SK-N-SH treated with all-trans-retinoic acid at 6 μM for 48 hours (cell line): ENCODE measurements around the gene NDRG2.

Experiments used
- ATAC-seq: fragments of 200-7000 bp; cut with Tn5 transposase; 3 replicates; pipeline ENCODE4 v1.9.1; 2020; ENCODE audit warnings: mild to moderate bottlenecking, moderate library complexity
- ARNTL ChIP-seq: fragments of 450-650 bp; formaldehyde crosslinking; IDR thresholded peaks from 2 replicates; pipeline ENCODE4 v1.5.0; 2020; ENCODE audit warnings: low read depth, mild to moderate bottlenecking, moderate library complexity, borderline replicate concordance
- BACH2 ChIP-seq: fragments of 250-450 bp; sonication (Bioruptor Pico); IDR thresholded peaks from 2 replicates; pipeline ENCODE4 v1.9.0; 2021; ENCODE audit warnings: mild to moderate bottlenecking, borderline replicate concordance
- CREB5 ChIP-seq: fragments of 250-450 bp; sonication (Bioruptor Pico); IDR thresholded peaks from 2 replicates; pipeline ENCODE4 v1.5.1; 2020; ENCODE audit warnings: low read depth, mild to moderate bottlenecking, moderate library complexity
- CSDC2 ChIP-seq: fragments of 250-450 bp; sonication (Bioruptor Pico); IDR thresholded peaks from 2 replicates; pipeline ENCODE4 v1.5.0; 2020; ENCODE audit warnings: mild to moderate bottlenecking, moderate library complexity
- CSRNP3 ChIP-seq: fragments of 250-450 bp; sonication (Bioruptor Pico); IDR thresholded peaks from 2 replicates; pipeline ENCODE4 v1.5.1; 2021; ENCODE audit warnings: mild to moderate bottlenecking, moderate library complexity
- ESRRG ChIP-seq: fragments of 250-450 bp; sonication (Bioruptor Pico); IDR thresholded peaks from 2 replicates; pipeline ENCODE4 v1.6.1; 2021; ENCODE audit warnings: mild to moderate bottlenecking
- GLIS3 ChIP-seq: fragments of 250-450 bp; sonication (Bioruptor Pico); IDR thresholded peaks from 2 replicates; pipeline ENCODE4 v1.5.0; 2020; ENCODE audit warnings: mild to moderate bottlenecking, moderate library complexity
- ISL1 ChIP-seq: fragments of 250-450 bp; sonication (Bioruptor Pico); IDR thresholded peaks from 2 replicates; pipeline ENCODE4 v2.1.2; 2022; ENCODE audit warnings: mild to moderate bottlenecking, moderate library complexity
- OSR1 ChIP-seq: fragments of 250-450 bp; sonication (Bioruptor Pico); IDR thresholded peaks from 2 replicates; pipeline ENCODE4 v1.8.0; 2022; ENCODE audit warnings: moderate library complexity, mild to moderate bottlenecking, inconsistent platforms
- PATZ1 ChIP-seq: fragments of 250-450 bp; sonication (Bioruptor Pico); IDR thresholded peaks from 2 replicates; pipeline ENCODE4 v1.8.0; 2020; ENCODE audit warnings: mild to moderate bottlenecking, moderate library complexity, borderline replicate concordance
- PPARA ChIP-seq: fragments of 250-450 bp; sonication (Bioruptor Pico); IDR thresholded peaks from 2 replicates; pipeline ENCODE4 v1.5.0; 2020; ENCODE audit warnings: mild to moderate bottlenecking, borderline replicate concordance
- SNAI2 ChIP-seq: fragments of 250-450 bp; sonication (Bioruptor Pico); IDR thresholded peaks from 2 replicates; pipeline ENCODE4 v1.5.0; 2020; ENCODE audit warnings: mild to moderate bottlenecking, moderate library complexity
- TSHZ2 ChIP-seq: fragments of 250-450 bp; sonication (Bioruptor Pico); IDR thresholded peaks from 2 replicates; pipeline ENCODE4 v1.5.0; 2020; ENCODE audit warnings: mild to moderate bottlenecking, moderate library complexity
- ZFP3 ChIP-seq: fragments of 250-450 bp; sonication (Bioruptor Pico); IDR thresholded peaks from 2 replicates; pipeline ENCODE4 v1.5.0; 2020; ENCODE audit warnings: mild to moderate bottlenecking, moderate library complexity
- ZNF565 ChIP-seq: fragments of 450-650 bp; formaldehyde crosslinking; conservative IDR thresholded peaks from 2 replicates; pipeline ENCODE4 v1.5.0; 2020; ENCODE audit warnings: low read depth, mild to moderate bottlenecking, moderate library complexity
- ZNF70 ChIP-seq: fragments of 450-650 bp; formaldehyde crosslinking; IDR thresholded peaks from 2 replicates; pipeline ENCODE4 v1.5.0; 2020; ENCODE audit warnings: mild to moderate bottlenecking, moderate library complexity
- ZNF8 ChIP-seq: fragments of 450-650 bp; formaldehyde crosslinking; IDR thresholded peaks from 2 replicates; pipeline ENCODE4 v1.5.0; 2020; ENCODE audit warnings: mild to moderate bottlenecking, moderate library complexity

The NDRG2 gene

GRCh38 chr14:21033133-21033698 lies 8.4 kb upstream of the NDRG2 start:
- ATAC-seq, result no peak
- TF ChIP-seq ZNF8 (CRISPR knock-in tag), result no peak
- TF ChIP-seq SNAI2 (CRISPR knock-in tag), result no peak
- no peak for TF ChIP-seq BACH2
- TF ChIP-seq PPARA, result no peak
- no peak for TF ChIP-seq OSR1 (CRISPR knock-in tag)
- no peak for TF ChIP-seq CSDC2 (CRISPR knock-in tag)
- TF ChIP-seq ZNF70 (CRISPR knock-in tag), result no peak
- TF ChIP-seq ZNF565 (CRISPR knock-in tag), result no peak
- no peak for TF ChIP-seq CSRNP3 (CRISPR knock-in tag)
- TF ChIP-seq GLIS3 (CRISPR knock-in tag), result no peak
- no peak for TF ChIP-seq CREB5 (CRISPR knock-in tag)

GRCh38 chr14:21032326-21033132 lies 7.7 kb upstream of the NDRG2 start:
- no peak for ATAC-seq
- TF ChIP-seq CSRNP3 (CRISPR knock-in tag) (no peak), OSR1 (CRISPR knock-in tag) (no peak), TSHZ2 (CRISPR knock-in tag) (no peak)

GRCh38 chr14:21030531-21030930 lies 5.7 kb upstream of the NDRG2 start:
- TF ChIP-seq ISL1 (CRISPR knock-in tag) (no peak), OSR1 (CRISPR knock-in tag) (no peak), PATZ1 (CRISPR knock-in tag) (no peak), SNAI2 (CRISPR knock-in tag) (no peak), ESRRG (CRISPR knock-in tag) (no peak), ZNF70 (CRISPR knock-in tag) (no peak), ARNTL (CRISPR knock-in tag) (no peak), ZFP3 (no peak)
- ATAC-seq, result no peak

GRCh38 chr14:21029917-21030316 lies 5.1 kb upstream of the NDRG2 start, which contains the start of gene TPPP2:
TSS of gene TPPP2 (plus strand) at chr14:21030217. CDS start at chr14:21030582, 365 bp downstream.
- TF ChIP-seq SNAI2 (CRISPR knock-in tag) (no peak), OSR1 (CRISPR knock-in tag) (no peak), ZFP3 (no peak), TSHZ2 (CRISPR knock-in tag) (no peak), ISL1 (CRISPR knock-in tag) (no peak)
- ATAC-seq, result no peak
